Progenitor cell of endocrine pancreas (in vitro differentiated cells): Measurements from ENCODE around the gene ANKS1B. TPM values are rescaled to one million over a fixed set of nuclear protein-coding genes. Genes with fewer than 3 reads are reported as not detected.

Source experiments
- DNase-seq: peaks from one replicate; pipeline ENCODE4 v3.0.0; 2021; ENCODE audit warnings: low spot score; ENCODE audit not compliant: unreplicated experiment
- H3K27ac Mint-ChIP-seq: 2 replicates; pipeline ENCODE4 v1.8.0; 2021; ENCODE audit warnings: mild to moderate bottlenecking, moderate library complexity, mixed read lengths
- H3K27me3 Mint-ChIP-seq: 2 replicates; pipeline ENCODE4 v1.8.0; 2021; ENCODE audit warnings: mixed read lengths
- H3K36me3 Mint-ChIP-seq: 2 replicates; pipeline ENCODE4 v1.8.0; 2022; ENCODE audit warnings: mixed read lengths; ENCODE audit not compliant: insufficient read depth
- H3K4me1 Mint-ChIP-seq: 2 replicates; pipeline ENCODE4 v1.8.0; 2021; ENCODE audit warnings: low read depth, mixed read lengths
- H3K4me3 Mint-ChIP-seq: 2 replicates; pipeline ENCODE4 v1.8.0; 2021; ENCODE audit warnings: low read depth, mild to moderate bottlenecking, moderate library complexity, mixed read lengths
- H3K9me3 Mint-ChIP-seq: 2 replicates; pipeline ENCODE4 v1.8.0; 2021; ENCODE audit warnings: low read depth, mixed read lengths
- CTCF ChIP-seq: fragments of 200-600 bp; sonication (generic); IDR thresholded peaks from one replicate; pipeline ENCODE4 v1.5.0; 2021; ENCODE audit warnings: antibody characterized with exemption, mild to moderate bottlenecking; ENCODE audit not compliant: unreplicated experiment
- total RNA-seq: library from RNA; stranded (reverse); gene quantifications from 2 replicates; pipeline ENCODE4 v1.2.1, GENCODE V29; 2021

Gene ANKS1B
- total RNA-seq, 1 donor from 2014 or later: 10.1 TPM

- peaks cover 7% of the 10 kb centered on the region for H3K9me3 Mint-ChIP-seq
- H3K27me3 Mint-ChIP-seq: no peaks in the 10 kb centered on the region
- H3K27ac Mint-ChIP-seq: no peak overlapping the region
- DNase-seq: no peak
- no peaks in the 10 kb centered on the region for H3K4me1 Mint-ChIP-seq
- TF ChIP-seq CTCF: no peak
- H3K36me3 Mint-ChIP-seq: no peaks in the 10 kb centered on the region
- H3K4me3 Mint-ChIP-seq: no peak overlapping the region
Measured at GRCh38 chr12:99019798-99020197, 964.9 kb downstream of the ANKS1B start.

- Mint-ChIP-seq H3K4me3 (no peak overlapping the region), H3K9me3 (peaks cover 14% of the 10 kb centered on the region), H3K4me1 (no peaks in the 10 kb centered on the region), H3K27ac (no peak overlapping the region), H3K36me3 (no peaks in the 10 kb centered on the region), H3K27me3 (no peaks in the 10 kb centered on the region)
- no peak for DNase-seq
- TF ChIP-seq CTCF: no peak
Measured at GRCh38 chr12:99017971-99018370, 966.8 kb downstream of the ANKS1B start.

- Mint-ChIP-seq H3K27ac (no peak overlapping the region), H3K4me3 (no peak overlapping the region), H3K4me1 (no peaks in the 10 kb centered on the region), H3K36me3 (no peaks in the 10 kb centered on the region), H3K27me3 (no peaks in the 10 kb centered on the region), H3K9me3 (peaks cover 7% of the 10 kb centered on the region)
- no peak for TF ChIP-seq CTCF
- DNase-seq: no peak
Measured at GRCh38 chr12:99009654-99010296, 975.0 kb downstream of the ANKS1B start.

GRCh38 chr12:99005601-99006000, 979.1 kb downstream of the ANKS1B start:
- H3K36me3 Mint-ChIP-seq: no peaks in the 10 kb centered on the region
- no peak overlapping the region for H3K4me3 Mint-ChIP-seq
- no peaks in the 10 kb centered on the region for H3K4me1 Mint-ChIP-seq
- no peaks in the 10 kb centered on the region for H3K9me3 Mint-ChIP-seq
- DNase-seq: no peak
- no peaks in the 10 kb centered on the region for H3K27me3 Mint-ChIP-seq
- no peak for TF ChIP-seq CTCF
- H3K27ac Mint-ChIP-seq: no peak overlapping the region

GRCh38 chr12:99004799-99005466, 979.8 kb downstream of the ANKS1B start:
- no peak overlapping the region for H3K27ac Mint-ChIP-seq
- no peak overlapping the region for H3K4me3 Mint-ChIP-seq
- H3K36me3 Mint-ChIP-seq: no peaks in the 10 kb centered on the region
- H3K27me3 Mint-ChIP-seq: no peaks in the 10 kb centered on the region
- TF ChIP-seq CTCF: no peak
- no peaks in the 10 kb centered on the region for H3K4me1 Mint-ChIP-seq
- H3K9me3 Mint-ChIP-seq: no peaks in the 10 kb centered on the region
- no peak for DNase-seq
